HG02763 (cell line): Measurements from ENCODE around the gene OR52E5.

Source experiments
- ATAC-seq: cut with Tn5 transposase; IDR thresholded peaks from one replicate; pipeline ENCODE4 v1.9.1; 2021; ENCODE audit warnings: mild to moderate bottlenecking, moderate library complexity; ENCODE audit not compliant: unreplicated experiment

The OR52E5 gene

GRCh38 chr11:5932671-5933070 lies 39.7 kb downstream of the OR52E5 start:
- no peak for ATAC-seq

GRCh38 chr11:5933116-5933515 lies 40.1 kb downstream of the OR52E5 start:
- ATAC-seq: no peak

- ATAC-seq: no peak
Measured at GRCh38 chr11:5937868-5938602, 45.0 kb downstream of the OR52E5 start.

GRCh38 chr11:5938603-5938965 lies 45.6 kb downstream of the OR52E5 start:
- ATAC-seq: no peak

- no peak for ATAC-seq
Measured at GRCh38 chr11:5940748-5941147, 47.7 kb downstream of the OR52E5 start.

- ATAC-seq: no peak
Measured at GRCh38 chr11:5941951-5942350, 48.9 kb downstream of the OR52E5 start, which contains the start of gene OR56A3. TSS of gene OR56A3 (plus strand) at chr11:5942251. CDS start at chr11:5947347, 5,096 bp downstream.
